Naive thymus-derived CD4-positive, alpha-beta T cell (primary cell): ENCODE results near the gene TTLL5. TPM values are rescaled to one million over a fixed set of nuclear protein-coding genes. Genes with fewer than 3 reads are reported as not detected.

Experiments
- ATAC-seq: fragments of 150-1000 bp; cut with Tn5 transposase; 2 replicates; pipeline ENCODE4 v1.10.0; 2021; ENCODE audit warnings: mild to moderate bottlenecking, moderate library complexity
- CTCF ChIA-PET: fragments of 350-600 bp; sonication (Branson Sonifier 250); formaldehyde crosslinking; loops from one replicate; lab custom pipeline; 2021; ENCODE audit warnings: antibody characterized with exemption; lab: Charles Lee
- POLR2A ChIA-PET: fragments of 350-600 bp; sonication (Branson Sonifier 250); formaldehyde crosslinking; loops from one replicate; lab custom pipeline; 2021; ENCODE audit warnings: antibody characterized with exemption, inconsistent platforms; lab: Charles Lee
- DNase-seq, 9 donors: peaks; one replicate each; pipeline versions ENCODE4 v3.0.0 to v3.0.0-alpha.2; 2020 to 2022; ENCODE audit warnings: mixed read lengths in 1 of 9
- H3K27ac ChIP-seq: one replicate; pipeline ENCODE4 v1.7.0; 2013; ENCODE audit warnings: mild to moderate bottlenecking, low read depth, low read length, moderate library complexity
- H3K27me3 ChIP-seq, 2 donors: one replicate each; pipeline ENCODE4 v1.7.0; 2013; ENCODE audit warnings: low read length in 2 of 2, mild to moderate bottlenecking in 2 of 2, moderate library complexity in 2 of 2; ENCODE audit not compliant: control insufficient read depth in 2 of 2, insufficient read depth in 2 of 2
- H3K36me3 ChIP-seq, 3 experiments: 1 replicate in 2 of 3; 2 replicates in 1 of 3; pipeline ENCODE4 v1.7.0; 2013; ENCODE audit warnings: low read length in 3 of 3, mild to moderate bottlenecking in 3 of 3, moderate library complexity in 1 of 3; ENCODE audit not compliant: insufficient read depth in 3 of 3, control insufficient read depth in 2 of 3
- H3K4me1 ChIP-seq, 2 donors: one replicate each; pipeline ENCODE4 v1.7.0; 2013; ENCODE audit warnings: low read length in 2 of 2, mild to moderate bottlenecking in 2 of 2, moderate library complexity in 1 of 2; ENCODE audit not compliant: control insufficient read depth in 2 of 2, insufficient read depth in 2 of 2
- H3K4me3 ChIP-seq: 2 replicates; pipeline ENCODE4 v1.7.0; 2013; ENCODE audit warnings: mild to moderate bottlenecking, low read length
- H3K9me3 ChIP-seq, 3 experiments: 1 replicate in 2 of 3; 2 replicates in 1 of 3; pipeline ENCODE4 v1.7.0; 2013; ENCODE audit warnings: low read length in 3 of 3; ENCODE audit not compliant: control insufficient read depth in 2 of 3
- H3K27ac Mint-ChIP-seq, 9 donors: one replicate each; pipeline ENCODE4 v1.8.0; 2020 to 2022; ENCODE audit warnings: mixed read lengths in 9 of 9, mild to moderate bottlenecking in 8 of 9, moderate library complexity in 5 of 9, inconsistent platforms in 2 of 9
- H3K27me3 Mint-ChIP-seq, 5 donors: one replicate each; pipeline ENCODE4 v1.8.0; 2021 to 2022; ENCODE audit warnings: mixed read lengths in 5 of 5, mild to moderate bottlenecking in 1 of 5
- H3K36me3 Mint-ChIP-seq, 5 donors: one replicate each; pipeline ENCODE4 v1.8.0; 2020 to 2022; ENCODE audit warnings: mixed read lengths in 5 of 5, mild to moderate bottlenecking in 3 of 5, inconsistent platforms in 1 of 5
- H3K4me1 Mint-ChIP-seq, 7 donors: one replicate each; pipeline ENCODE4 v1.8.0; 2020 to 2022; ENCODE audit warnings: mixed read lengths in 7 of 7, mild to moderate bottlenecking in 3 of 7, inconsistent platforms in 1 of 7
- H3K4me3 Mint-ChIP-seq, 10 donors: one replicate each; pipeline ENCODE4 v1.8.0; 2020 to 2022; ENCODE audit warnings: mild to moderate bottlenecking in 10 of 10, mixed read lengths in 10 of 10, moderate library complexity in 6 of 10, inconsistent platforms in 2 of 10
- H3K9me3 Mint-ChIP-seq, 11 donors: one replicate each; pipeline ENCODE4 v1.8.0; 2020 to 2022; ENCODE audit warnings: mixed read lengths in 11 of 11, mild to moderate bottlenecking in 4 of 11, inconsistent platforms in 1 of 11, moderate library complexity in 1 of 11
- intact Hi-C, 2 donors: fragments of 100-400 bp; cut with micrococcal nuclease; formaldehyde crosslinking; loops; one replicate each; pipeline ENCODE4 v1.15.1; 2023
- polyA plus RNA-seq, 2 donors: library from polyadenylated mRNA; unstranded; fragments of 300-500 nt; fragmentation: Illumina TruSeq; gene quantifications; one replicate each; pipeline ENCODE4 v1.2.3, GENCODE V29; 2021
- total RNA-seq, 6 experiments: library from RNA in 5 of 6; stranded (reverse) in 5 of 6; gene quantifications; 1 replicate in 5 of 6; 2 replicates in 1 of 6; pipeline ENCODE4 v1.2.3 and lab custom pipeline; 2021 to 2026

Gene TTLL5
- total and polyA plus RNA-seq, 7 experiments from 2014 or later: 7.8 to 31.4 (median 21.5) TPM

- CTCF ChIA-PET: no interaction called here
- POLR2A ChIA-PET: no interaction called here
Measured at GRCh38 chr14:75871181-75871880, 210.3 kb downstream of the TTLL5 start.

GRCh38 chr14:75875958-75876357 is 214.9 kb downstream of the TTLL5 start:
- H3K4me1 Mint-ChIP-seq: peaks cover 0 to 15% (median 0%) of the 10 kb centered on the region in 7 donors
- no peaks in the 10 kb centered on the region for H3K9me3 Mint-ChIP-seq
- peaks cover 0 to 22% (median 11%) of the 10 kb centered on the region in 5 donors for H3K36me3 Mint-ChIP-seq
- no peaks in the 10 kb centered on the region for H3K4me1 ChIP-seq
- no peak overlapping the region for H3K4me3 Mint-ChIP-seq
- H3K27ac ChIP-seq: no peak overlapping the region
- no peaks in the 10 kb centered on the region for H3K36me3 ChIP-seq
- ChIA-PET CTCF (no interaction called here), POLR2A (no interaction called here)
- intact Hi-C loops: no loop called here
- no peak overlapping the region for H3K4me3 ChIP-seq
- DNase-seq (no peak), ATAC-seq (peak; percentile 40)
- H3K27ac Mint-ChIP-seq: peak overlapping the region in 1 of 9 donors; percentile 8
- no peaks in the 10 kb centered on the region for H3K9me3 ChIP-seq
- no peaks in the 10 kb centered on the region for H3K27me3 Mint-ChIP-seq
- H3K27me3 ChIP-seq: no peaks in the 10 kb centered on the region

More at GRCh38 chr14:75871181-75871880, 210.3 kb downstream of the TTLL5 start:
- Histone ChIP-seq H3K9me3 (no peaks in the 10 kb centered on the region), H3K36me3 (no peaks in the 10 kb centered on the region), H3K4me1 (no peaks in the 10 kb centered on the region), H3K27me3 (no peaks in the 10 kb centered on the region), H3K27ac (no peak overlapping the region), H3K4me3 (no peak overlapping the region)
- DNase-seq (no peak), ATAC-seq (no peak)
- H3K9me3 Mint-ChIP-seq: no peaks in the 10 kb centered on the region
- no peak overlapping the region for H3K4me3 Mint-ChIP-seq
- intact Hi-C loops: no loop called here
- no peak overlapping the region for H3K27ac Mint-ChIP-seq
- no peaks in the 10 kb centered on the region for H3K27me3 Mint-ChIP-seq
- H3K4me1 Mint-ChIP-seq: peaks cover 0 to 10% (median 0%) of the 10 kb centered on the region in 7 donors
- H3K36me3 Mint-ChIP-seq: peaks cover 5 to 39% (median 27%) of the 10 kb centered on the region in 5 donors

GRCh38 chr14:75876530-75876929 is 215.5 kb downstream of the TTLL5 start:
- Histone ChIP-seq H3K9me3 (no peaks in the 10 kb centered on the region), H3K27ac (no peak overlapping the region), H3K36me3 (no peaks in the 10 kb centered on the region), H3K4me1 (no peaks in the 10 kb centered on the region), H3K4me3 (no peak overlapping the region), H3K27me3 (no peaks in the 10 kb centered on the region)
- Mint-ChIP-seq H3K4me1 (peaks cover 0 to 14% (median 0%) of the 10 kb centered on the region in 7 donors), H3K36me3 (peaks cover 0 to 22% (median 5%) of the 10 kb centered on the region in 5 donors), H3K4me3 (no peak overlapping the region), H3K27ac (no peak overlapping the region), H3K9me3 (no peaks in the 10 kb centered on the region), H3K27me3 (no peaks in the 10 kb centered on the region)
- ChIA-PET POLR2A (no interaction called here), CTCF (no interaction called here)
- DNase-seq (no peak), ATAC-seq (no peak)
- intact Hi-C loops: no loop called here

GRCh38 chr14:75877292-75877691 is 216.2 kb downstream of the TTLL5 start:
- Histone ChIP-seq H3K27me3 (no peaks in the 10 kb centered on the region), H3K27ac (no peak overlapping the region), H3K36me3 (no peaks in the 10 kb centered on the region), H3K9me3 (no peaks in the 10 kb centered on the region), H3K4me3 (no peak overlapping the region), H3K4me1 (no peaks in the 10 kb centered on the region)
- intact Hi-C loops: no loop called here
- Mint-ChIP-seq H3K36me3 (peaks cover 0 to 19% (median 10%) of the 10 kb centered on the region in 5 donors), H3K27ac (no peak overlapping the region), H3K9me3 (no peaks in the 10 kb centered on the region), H3K27me3 (no peaks in the 10 kb centered on the region), H3K4me1 (peaks cover 0 to 12% (median 0%) of the 10 kb centered on the region in 7 donors), H3K4me3 (no peak overlapping the region)
- no peak for ATAC-seq
- CTCF ChIA-PET: no interaction called here
- POLR2A ChIA-PET: no interaction called here
- no peak for DNase-seq

- no peak overlapping the region for H3K27ac Mint-ChIP-seq
- Histone ChIP-seq H3K4me1 (no peaks in the 10 kb centered on the region), H3K4me3 (no peak overlapping the region), H3K27ac (no peak overlapping the region), H3K9me3 (no peaks in the 10 kb centered on the region), H3K36me3 (no peaks in the 10 kb centered on the region), H3K27me3 (no peaks in the 10 kb centered on the region)
- no peaks in the 10 kb centered on the region for H3K9me3 Mint-ChIP-seq
- CTCF ChIA-PET: no interaction called here
- POLR2A ChIA-PET: no interaction called here
- intact Hi-C loops: loop anchor here in 1 of 2 donors (1.0 kb wide), 1 partner anchor 28 kb away; no protein-coding TSS in a partner anchor
- peaks cover 0 to 23% (median 10%) of the 10 kb centered on the region in 5 donors for H3K36me3 Mint-ChIP-seq
- DNase-seq: no peak
- no peaks in the 10 kb centered on the region for H3K27me3 Mint-ChIP-seq
- no peak for ATAC-seq
- peaks cover 0 to 12% (median 0%) of the 10 kb centered on the region in 7 donors for H3K4me1 Mint-ChIP-seq
- H3K4me3 Mint-ChIP-seq: no peak overlapping the region
Measured at GRCh38 chr14:75877884-75878283, 216.8 kb downstream of the TTLL5 start.

GRCh38 chr14:75879031-75879430 is 218.0 kb downstream of the TTLL5 start:
- ChIA-PET CTCF (interaction anchor here (1.4 kb wide), 1 partner anchor 170 kb away, joined by 3 read pairs; no protein-coding TSS in a partner anchor), POLR2A (interaction anchor here (0.6 kb wide), 1 partner anchor 9 kb away, joined by 3 read pairs; no protein-coding TSS in a partner anchor)

More at GRCh38 chr14:75879031-75879430, 218.0 kb downstream of the TTLL5 start:
- Histone ChIP-seq H3K4me3 (no peak overlapping the region), H3K36me3 (no peaks in the 10 kb centered on the region), H3K27me3 (no peaks in the 10 kb centered on the region), H3K9me3 (no peaks in the 10 kb centered on the region), H3K4me1 (no peaks in the 10 kb centered on the region), H3K27ac (no peak overlapping the region)
- no peak overlapping the region for H3K4me3 Mint-ChIP-seq
- ATAC-seq (no peak), DNase-seq (no peak)
- H3K27ac Mint-ChIP-seq: no peak overlapping the region
- peaks cover 0 to 29% (median 14%) of the 10 kb centered on the region in 5 donors for H3K36me3 Mint-ChIP-seq
- peaks cover 0 to 12% (median 0%) of the 10 kb centered on the region in 7 donors for H3K4me1 Mint-ChIP-seq
- H3K9me3 Mint-ChIP-seq: no peaks in the 10 kb centered on the region
- intact Hi-C loops: no loop called here
- no peaks in the 10 kb centered on the region for H3K27me3 Mint-ChIP-seq
